Femur (tissue), 1 donor: ENCODE data around the gene TPPP.
"Not testable (repeated sequence)": the region's sequence is repeated elsewhere in the genome, so short reads cannot be mapped to it uniquely, and the experiment has no call there.

Experiments used
- DNase-seq: peaks from one replicate; pipeline ENCODE4 v3.0.0-alpha.2; 2017

The TPPP gene

GRCh38 chr5:693271-694041, at the start of gene TPPP:
Gene TPPP, minus strand, starts transcription at chr5:693352. Its CDS starts 15,292 bp downstream, at chr5:678060.
- DNase-seq: peak; percentile 90

GRCh38 chr5:742276-742675, 49.1 kb upstream of the TPPP start:
- DNase-seq: not testable (repeated sequence)

- DNase-seq: not testable (repeated sequence)
These were observed 41.0 kb upstream of the TPPP start for GRCh38 chr5:734145-734544.

DNA sequence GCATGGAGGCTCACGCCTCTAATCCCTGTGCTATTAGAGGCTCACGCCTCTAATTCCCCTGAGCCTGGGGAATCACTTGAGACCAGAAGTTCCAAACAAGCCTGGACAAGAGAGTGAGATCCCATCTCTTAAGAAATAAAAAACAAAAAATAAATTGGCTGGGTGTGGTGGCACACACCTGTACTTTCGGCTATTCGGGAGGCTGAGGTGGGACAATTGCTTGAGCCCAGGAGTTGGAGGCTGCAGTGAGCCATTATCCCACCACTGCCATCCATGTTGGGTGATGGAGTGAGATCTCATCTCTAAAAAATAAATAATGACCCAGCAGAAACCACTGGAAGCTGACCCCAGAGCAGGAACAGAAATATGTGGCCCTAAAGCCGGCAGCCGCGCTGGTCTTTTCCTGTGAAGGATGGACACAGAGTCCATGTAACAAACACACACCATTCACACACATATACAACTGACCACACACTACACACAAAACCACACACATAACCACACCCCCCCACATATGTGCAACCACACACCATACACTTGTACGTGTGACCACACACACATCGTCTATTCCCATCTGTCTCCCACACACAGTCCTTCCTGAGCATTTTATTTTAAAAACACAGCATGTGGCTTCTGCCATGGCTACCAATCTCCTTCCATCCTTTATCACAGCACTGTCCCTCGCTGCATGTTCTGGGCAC, 39.8 kb upstream of the TPPP start:
- DNase-seq: not testable (repeated sequence)

- DNase-seq: not testable (repeated sequence)
These were observed 36.1 kb upstream of the TPPP start for GRCh38 chr5:729225-729624.

GRCh38 chr5:727087-727486, 33.9 kb upstream of the TPPP start:
- DNase-seq: not testable (repeated sequence)

DNA sequence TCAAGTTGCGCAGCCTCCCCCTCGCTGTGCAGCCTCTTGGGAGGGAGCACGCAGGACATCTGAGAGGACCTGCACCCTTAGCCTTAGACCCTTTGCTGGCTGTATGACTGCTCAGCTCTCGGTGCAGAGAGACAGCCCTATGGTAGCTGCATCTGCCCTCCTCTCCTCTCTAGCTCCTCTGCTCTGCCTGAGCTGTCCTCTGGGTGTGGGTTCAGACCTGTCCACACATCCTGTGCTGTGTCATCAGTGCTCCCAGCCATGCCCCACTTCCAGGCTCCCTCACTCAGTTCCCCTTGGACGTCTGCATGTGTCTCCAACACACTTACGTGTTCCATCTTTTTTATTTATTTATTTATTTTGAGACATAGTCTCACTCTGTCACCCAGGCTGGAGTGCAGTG, 30.7 kb upstream of the TPPP start:
- DNase-seq: not testable (repeated sequence)

DNA sequence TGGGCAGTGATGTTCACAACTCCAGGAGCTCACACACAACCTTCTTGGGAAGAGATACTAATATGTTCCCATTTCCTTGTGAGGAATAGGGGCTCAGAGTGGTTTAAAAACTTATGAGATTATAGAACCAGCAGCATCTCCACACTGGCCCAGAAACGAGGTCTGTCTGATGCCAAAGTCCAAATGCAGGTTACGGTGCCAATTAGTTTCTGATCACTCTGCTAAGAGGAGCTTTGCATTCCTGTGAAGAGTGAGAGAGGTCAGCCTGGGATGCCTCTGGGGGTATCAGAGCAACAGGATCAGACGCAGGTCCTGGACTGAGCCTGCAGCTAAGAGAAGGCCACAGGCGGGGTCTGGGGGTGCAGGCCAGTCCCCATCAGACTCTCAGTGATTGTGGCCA, 30.2 kb upstream of the TPPP start:
- DNase-seq: not testable (repeated sequence)

DNA sequence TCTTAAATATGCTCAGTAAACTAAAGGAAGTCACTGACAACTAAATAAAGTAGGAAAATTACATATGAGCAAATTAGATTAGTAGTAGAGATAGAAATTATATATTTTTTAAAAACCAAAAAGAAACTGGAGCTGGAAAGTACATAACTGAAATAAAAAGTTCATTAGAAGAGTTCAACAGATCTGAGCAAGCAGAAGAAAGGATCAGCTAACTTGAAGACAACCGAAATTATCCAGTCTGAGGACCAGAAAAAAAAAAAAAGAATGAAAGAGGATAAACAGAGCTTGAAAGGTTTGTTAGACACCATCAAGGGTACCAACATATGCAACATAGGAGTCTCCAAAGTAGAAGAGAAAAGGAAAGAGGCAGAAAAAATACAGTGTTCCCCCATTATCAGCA, 26.2 kb upstream of the TPPP start:
- not testable (repeated sequence) for DNase-seq

GRCh38 chr5:717143-717542, 24.0 kb upstream of the TPPP start:
- no peak for DNase-seq

- not testable (repeated sequence) for DNase-seq
These were observed 23.6 kb upstream of the TPPP start for GRCh38 chr5:716740-717139.

- not testable (repeated sequence) for DNase-seq
These were observed 22.5 kb upstream of the TPPP start for GRCh38 chr5:715636-716035.

GRCh38 chr5:714215-715118, 21.3 kb upstream of the TPPP start:
- not testable (repeated sequence) for DNase-seq

- DNase-seq: not testable (repeated sequence)
These were observed 20.5 kb upstream of the TPPP start for GRCh38 chr5:713686-714085.

GRCh38 chr5:708848-709517, 15.8 kb upstream of the TPPP start:
- DNase-seq: not testable (repeated sequence)

- DNase-seq: not testable (repeated sequence)
These were observed 15.2 kb upstream of the TPPP start for GRCh38 chr5:708374-708773.

DNA sequence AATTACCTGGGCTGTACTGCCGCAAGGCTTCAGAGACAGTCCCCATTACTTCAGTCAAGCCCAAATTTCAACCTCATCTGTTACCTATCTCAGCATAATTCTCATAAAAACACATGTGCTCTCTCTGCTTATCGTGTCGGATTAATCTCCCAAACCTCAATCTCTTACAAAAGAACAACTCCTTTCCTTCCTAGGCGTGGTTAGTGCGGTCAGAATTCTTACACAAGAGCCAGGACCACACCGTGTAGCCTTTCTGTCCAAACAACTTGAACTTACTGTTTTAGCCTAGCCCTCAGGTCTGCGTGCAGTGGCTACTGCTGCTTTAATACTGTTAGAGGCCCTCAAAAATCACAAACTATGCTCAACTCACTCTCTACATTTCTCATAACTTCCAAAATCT, 13.0 kb upstream of the TPPP start:
- DNase-seq: not testable (repeated sequence)

DNA sequence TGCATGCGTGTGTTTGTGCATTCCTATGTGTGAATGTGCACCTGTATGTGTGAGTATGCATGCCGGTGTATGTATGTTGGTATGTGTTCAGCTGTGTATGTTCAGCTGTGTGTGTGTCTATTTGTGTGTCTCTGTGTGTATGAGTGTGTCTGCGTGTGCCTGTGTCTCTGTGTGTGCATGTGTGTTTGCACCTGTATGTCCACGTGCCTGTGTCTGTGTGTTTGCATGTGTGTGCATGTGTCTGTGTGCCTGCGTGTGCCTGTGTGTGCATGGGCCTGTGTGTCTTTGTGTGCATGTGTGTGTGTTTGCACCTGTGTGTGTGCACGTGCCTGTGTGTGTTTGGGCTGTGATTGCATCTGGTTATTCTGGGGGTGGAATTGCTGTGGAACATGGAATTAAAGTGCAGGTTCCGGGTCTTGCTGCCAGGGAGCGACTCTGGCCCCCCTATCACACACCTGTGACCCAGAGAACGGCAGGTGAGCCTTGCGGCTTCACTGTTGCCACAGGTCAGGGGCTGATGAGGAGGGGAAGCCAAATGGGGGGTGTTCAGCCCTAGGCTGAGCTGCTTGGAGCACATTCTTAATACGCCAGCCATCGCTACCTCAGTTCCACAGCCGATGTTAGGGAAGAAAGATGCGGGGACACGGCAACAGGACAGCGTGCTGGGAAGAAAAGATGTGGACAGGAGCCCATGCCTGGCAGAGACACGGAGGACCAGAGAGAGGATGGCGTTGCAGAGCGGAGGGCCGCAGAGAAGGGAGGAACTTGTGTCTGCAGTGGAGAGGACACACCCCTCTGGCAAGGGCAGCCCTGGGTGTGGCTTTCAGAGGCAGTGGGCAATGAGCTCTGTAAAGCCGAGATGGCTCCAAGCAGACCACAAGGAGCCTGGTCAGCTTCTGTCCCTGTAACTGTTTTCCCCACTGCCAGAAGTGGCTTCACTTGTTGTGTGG, 3.9 kb upstream of the TPPP start:
- DNase-seq: not testable (repeated sequence)

GRCh38 chr5:696191-696590, 3.0 kb upstream of the TPPP start:
- DNase-seq: not testable (repeated sequence)

- not testable (repeated sequence) for DNase-seq
These were observed 2.3 kb upstream of the TPPP start for GRCh38 chr5:695475-695874.

GRCh38 chr5:694042-694431, 885 bp upstream of the TPPP start:
- DNase-seq: not testable (repeated sequence)
